HG03469 (cell line): ENCODE results near the gene RGS6.

ENCODE experiments used
- ATAC-seq: cut with Tn5 transposase; IDR thresholded peaks from one replicate; pipeline ENCODE4 v1.9.1; 2021; ENCODE audit warnings: mild to moderate bottlenecking, moderate library complexity, moderate number of reproducible peaks; ENCODE audit not compliant: unreplicated experiment

Gene RGS6

GRCh38 chr14:72516936-72517700 lies 584.9 kb downstream of the RGS6 start:
- no peak for ATAC-seq

- ATAC-seq = no peak
These were observed 585.5 kb downstream of the RGS6 start for GRCh38 chr14:72517736-72518135.

DNA sequence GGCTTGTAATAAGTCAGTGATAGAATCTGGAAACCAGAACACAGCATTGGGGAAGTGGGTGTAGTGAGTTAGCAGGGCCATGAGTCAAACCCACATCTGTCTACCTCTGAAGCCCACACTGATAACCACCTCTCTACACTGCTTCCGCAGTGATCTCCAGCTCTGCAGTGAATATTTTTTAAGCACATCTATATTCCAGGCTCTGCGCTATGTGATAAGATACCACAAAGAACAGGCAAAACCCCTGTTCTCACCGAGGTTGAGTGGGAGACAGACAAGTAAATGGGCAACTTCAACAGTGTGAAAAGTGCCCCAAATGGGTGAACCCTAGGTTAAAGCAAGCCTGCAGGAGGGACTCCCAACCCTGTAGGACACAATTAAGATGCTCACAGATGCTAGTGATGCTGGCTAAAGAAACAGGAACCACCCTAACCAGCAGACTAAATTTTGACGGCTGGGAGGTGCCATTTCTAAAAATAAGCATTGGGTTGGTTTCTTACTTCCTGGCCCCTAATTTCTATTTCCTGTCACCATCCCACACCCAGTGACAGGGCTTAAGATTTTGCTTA lies 586.7 kb downstream of the RGS6 start:
- ATAC-seq = peak; percentile 34

DNA sequence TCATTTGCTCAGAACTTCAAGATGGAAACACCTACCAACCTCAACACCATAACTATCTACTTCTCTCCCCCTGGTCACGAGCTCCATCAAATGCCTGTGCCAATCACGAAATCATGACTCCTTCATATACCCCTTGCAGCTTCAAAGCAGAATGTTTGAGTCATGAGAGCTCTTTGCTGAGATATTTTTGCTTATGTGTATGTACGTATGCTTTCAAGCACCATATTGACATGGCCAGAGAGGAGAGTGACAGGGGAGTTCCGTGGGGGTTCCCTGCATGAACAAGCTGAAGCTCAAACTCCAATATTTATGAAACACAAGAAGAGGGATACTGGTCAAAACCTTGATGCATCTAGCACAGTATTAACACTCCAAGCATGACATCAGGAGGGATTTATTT lies 587.3 kb downstream of the RGS6 start:
- peak; percentile 8 for ATAC-seq

- ATAC-seq = no peak
These were observed 588.8 kb downstream of the RGS6 start for GRCh38 chr14:72521045-72521444.

DNA sequence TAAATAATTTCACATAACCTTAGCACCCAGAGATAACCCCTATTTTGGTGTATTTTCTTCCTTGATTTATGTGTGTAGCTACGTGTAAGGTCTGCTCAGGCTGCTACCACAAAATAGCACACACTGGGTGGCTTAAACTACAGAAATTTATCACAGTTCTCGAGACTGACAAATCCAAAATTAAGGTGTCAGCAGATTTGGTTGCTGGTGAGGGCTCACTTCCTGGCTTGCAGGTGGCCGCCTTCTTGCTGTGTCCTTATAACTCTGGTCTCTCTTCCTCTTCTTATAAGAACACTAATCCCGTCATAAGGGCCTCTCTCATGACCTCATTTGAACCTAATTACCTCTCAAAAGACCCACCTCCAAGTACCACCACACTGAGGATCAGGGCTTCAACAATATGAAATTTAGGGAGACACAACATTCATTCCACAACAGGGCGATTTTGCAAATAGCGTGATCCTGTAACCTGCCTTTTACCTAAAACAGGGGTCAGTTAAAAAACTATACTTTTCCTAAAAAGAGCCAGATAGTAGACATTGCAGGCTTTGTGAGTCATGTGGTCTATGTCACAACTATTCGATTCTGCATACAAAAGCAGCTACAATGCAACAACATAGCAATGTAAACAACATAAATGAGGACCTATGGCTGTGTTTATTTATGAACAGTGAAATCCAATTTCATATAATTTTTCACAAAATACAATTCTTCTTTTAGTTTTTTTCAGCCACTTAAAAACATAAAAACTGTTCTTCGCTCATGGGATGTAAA lies 589.9 kb downstream of the RGS6 start:
- ATAC-seq = no peak

DNA sequence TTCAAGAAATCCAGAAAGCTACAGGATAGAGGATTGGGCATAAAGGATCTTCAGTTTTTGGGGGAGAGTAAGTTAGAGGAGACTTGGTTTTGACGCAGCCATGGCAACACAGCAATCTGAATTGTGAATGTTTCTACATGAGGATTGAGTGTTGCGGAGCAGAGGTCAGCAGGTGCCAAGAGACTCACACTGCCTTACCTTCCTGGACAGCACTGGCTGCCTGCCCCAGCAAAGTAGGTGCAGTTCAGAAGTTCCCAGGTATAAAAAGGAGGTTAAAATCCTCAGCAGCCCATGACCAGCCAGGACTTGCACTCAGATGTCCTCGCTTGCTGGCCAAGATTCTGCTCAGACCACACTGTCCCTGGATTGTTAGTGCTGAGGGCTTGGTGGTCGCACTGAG lies 590.6 kb downstream of the RGS6 start:
- ATAC-seq = no peak

GRCh38 chr14:72523424-72524294 lies 591.4 kb downstream of the RGS6 start:
- ATAC-seq = no peak

GRCh38 chr14:72524295-72524629 lies 592.0 kb downstream of the RGS6 start:
- no peak for ATAC-seq

- ATAC-seq = no peak
These were observed 593.1 kb downstream of the RGS6 start for GRCh38 chr14:72525087-72525915.

DNA sequence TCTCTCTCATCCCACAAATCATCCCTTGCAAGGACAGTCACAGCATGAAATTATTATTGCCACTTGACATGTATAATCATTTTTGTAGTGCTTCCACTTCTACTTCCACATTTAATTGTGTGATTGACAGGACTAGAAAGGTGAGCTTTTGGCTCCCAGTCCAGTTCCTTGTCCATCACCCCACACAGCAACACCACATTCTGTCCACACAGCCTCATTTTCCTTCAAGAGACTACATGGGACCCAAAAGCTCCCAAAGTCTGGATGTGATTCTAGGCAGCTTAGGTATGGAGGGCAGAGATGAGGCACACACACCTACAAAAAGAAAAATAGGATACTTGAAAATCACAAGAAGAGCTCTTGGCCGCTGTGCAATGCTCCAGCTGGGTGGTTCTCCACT lies 595.4 kb downstream of the RGS6 start:
- no peak for ATAC-seq

DNA sequence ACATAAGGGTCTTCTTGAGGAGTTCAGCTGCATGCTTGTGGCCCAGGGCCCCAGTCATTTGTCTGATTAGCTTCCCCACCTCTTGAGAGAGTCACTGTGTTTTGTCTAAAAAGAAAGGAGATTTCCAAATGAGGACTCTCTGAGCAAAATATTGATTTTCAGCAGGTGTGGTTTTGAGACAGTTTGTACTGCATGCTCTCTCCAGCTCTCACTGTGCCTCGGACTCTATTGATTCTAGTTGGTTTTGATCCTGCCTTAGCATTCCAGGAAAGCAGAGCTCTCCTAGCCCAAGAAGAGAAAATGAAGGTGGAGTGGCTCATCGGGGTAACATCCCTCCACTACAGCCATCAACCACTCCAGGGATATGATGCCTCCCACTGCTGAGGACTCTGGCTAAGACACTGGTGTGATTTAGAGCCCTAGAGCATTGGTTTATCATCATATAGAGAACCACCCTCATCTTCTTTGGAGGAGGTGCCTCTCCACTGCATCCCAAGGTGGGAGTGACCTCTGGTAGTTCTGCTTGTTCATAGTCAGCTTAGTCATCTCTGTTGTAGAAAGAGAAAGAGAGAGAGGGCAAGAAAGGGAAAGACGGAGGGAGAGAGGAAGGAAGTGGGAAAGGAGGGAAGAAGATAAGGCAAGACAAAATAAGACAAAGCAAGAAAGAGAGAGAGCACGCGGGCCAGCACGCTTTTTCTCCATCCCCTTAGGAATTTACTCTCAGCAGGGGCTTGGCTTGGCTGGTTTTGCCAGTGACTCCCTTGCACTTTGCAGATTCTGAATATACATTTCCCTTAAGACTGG lies 596.0 kb downstream of the RGS6 start:
- no peak for ATAC-seq

DNA sequence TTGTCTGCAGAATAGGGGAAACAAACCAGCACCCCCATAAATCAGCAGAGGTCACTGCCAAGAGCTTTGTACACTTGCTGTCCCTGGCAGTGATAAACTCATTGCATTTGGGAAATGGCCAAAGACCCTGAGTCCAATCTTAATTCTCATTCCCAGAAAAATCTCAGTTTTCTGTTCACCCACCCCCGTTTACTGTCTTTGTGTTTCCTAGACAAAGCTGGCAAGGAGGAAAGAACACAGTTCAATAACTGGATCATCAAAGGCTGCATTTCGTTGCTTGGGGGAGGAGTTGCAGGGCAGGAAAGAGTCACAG lies 596.6 kb downstream of the RGS6 start:
- no peak for ATAC-seq

DNA sequence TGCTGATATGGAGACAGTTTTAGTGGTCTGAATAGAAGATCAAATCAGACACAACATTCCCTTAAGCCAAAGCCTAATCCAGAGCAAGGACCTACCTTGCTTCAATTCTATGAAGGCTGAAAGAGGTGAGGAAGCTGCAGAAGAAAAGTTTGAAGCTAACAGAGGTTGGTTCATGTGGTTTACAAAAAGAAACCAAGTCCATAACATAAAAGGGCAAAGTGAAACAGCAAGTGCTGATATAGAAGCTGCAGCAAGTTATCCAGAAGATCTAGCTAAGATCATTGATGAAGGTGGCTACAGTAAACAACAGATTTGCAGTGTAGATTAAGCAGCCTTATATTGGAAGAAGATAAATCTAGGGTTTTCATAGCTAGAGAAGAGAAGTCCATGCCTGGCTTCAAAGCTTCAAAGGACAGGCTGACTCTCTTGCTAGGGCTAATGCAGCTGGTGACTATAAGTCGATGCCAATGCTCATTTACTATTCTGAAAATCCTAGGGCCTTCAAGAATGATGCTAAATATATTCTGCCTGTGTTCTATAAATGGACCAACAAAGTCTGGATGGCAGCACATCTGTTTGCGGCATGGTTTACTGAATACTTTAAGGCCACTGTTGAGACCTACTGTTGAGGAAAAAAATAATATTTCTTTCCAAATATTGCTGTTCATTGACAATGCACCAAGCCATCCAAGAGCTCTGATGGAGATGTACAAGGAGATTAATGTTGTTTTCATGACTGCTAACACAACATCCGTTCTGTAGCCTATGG lies 600.6 kb downstream of the RGS6 start:
- no peak for ATAC-seq

GRCh38 chr14:72535485-72535884 lies 603.3 kb downstream of the RGS6 start:
- no peak for ATAC-seq

GRCh38 chr14:72538387-72538786 lies 606.2 kb downstream of the RGS6 start:
- ATAC-seq = no peak

GRCh38 chr14:72539661-72540315 lies 607.6 kb downstream of the RGS6 start:
- no peak for ATAC-seq

DNA sequence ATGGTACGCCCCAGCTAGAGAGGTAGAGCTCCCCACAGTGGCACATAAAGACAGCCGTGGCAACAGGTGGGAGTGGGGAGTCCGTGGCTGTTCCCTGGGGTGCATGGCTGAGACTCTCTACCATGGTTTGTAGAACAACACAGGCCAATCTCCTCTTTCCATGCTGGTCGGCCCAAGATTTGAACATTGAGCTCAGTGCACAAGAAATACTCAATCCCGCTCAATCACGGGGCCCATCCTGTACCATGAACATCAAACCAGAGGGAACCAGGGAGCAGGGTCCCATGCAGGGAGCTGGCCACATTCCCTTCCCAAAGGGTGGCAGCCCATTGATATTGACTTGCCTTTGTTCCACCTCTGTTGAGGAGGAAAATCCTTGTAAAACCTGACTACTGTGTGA lies 608.6 kb downstream of the RGS6 start:
- ATAC-seq = no peak
